CD4-positive, alpha-beta memory T cell (primary cell): ENCODE measurements around the gene COLQ. TPM values are rescaled to one million over a fixed set of nuclear protein-coding genes. Genes with fewer than 3 reads are reported as not detected.

ENCODE experiments used
- CTCF ChIA-PET: fragments of 350-600 bp; sonication (Branson Sonifier 250); formaldehyde crosslinking; loops from one replicate; lab custom pipeline; 2021; ENCODE audit warnings: inconsistent platforms; ENCODE audit not compliant: partially characterized antibody; lab: Charles Lee
- POLR2A ChIA-PET: fragments of 350-600 bp; sonication (Branson Sonifier 250); formaldehyde crosslinking; loops from one replicate; lab custom pipeline; 2021; ENCODE audit not compliant: partially characterized antibody; lab: Charles Lee
- DNase-seq, 5 donors: peaks; one replicate each; pipeline versions ENCODE4 v3.0.0 to v3.0.0-alpha.2; 2020 to 2022; ENCODE audit warnings: mixed read lengths in 1 of 5
- H3K27ac ChIP-seq: one replicate; pipeline ENCODE4 v1.7.0; 2013; ENCODE audit warnings: low read depth, low read length
- H3K27me3 ChIP-seq: 2 replicates; pipeline ENCODE4 v1.7.0; 2013; ENCODE audit warnings: mild to moderate bottlenecking, low read length, moderate library complexity; ENCODE audit not compliant: insufficient read depth
- H3K36me3 ChIP-seq: 2 replicates; pipeline ENCODE4 v1.7.0; 2013; ENCODE audit warnings: mild to moderate bottlenecking, low read length, moderate library complexity; ENCODE audit not compliant: insufficient read depth
- H3K4me1 ChIP-seq: 2 replicates; pipeline ENCODE4 v1.7.0; 2013; ENCODE audit warnings: mild to moderate bottlenecking, low read length, moderate library complexity; ENCODE audit not compliant: insufficient read depth
- H3K4me3 ChIP-seq, 2 donors: one replicate each; pipeline ENCODE4 v1.7.0; 2013; ENCODE audit warnings: low read length in 2 of 2, mild to moderate bottlenecking in 1 of 2
- H3K9me3 ChIP-seq, 2 donors: one replicate each; pipeline ENCODE4 v1.7.0; 2013; ENCODE audit warnings: low read length in 2 of 2, control low read depth in 1 of 2; ENCODE audit not compliant: control insufficient read depth in 1 of 2
- H3K27ac Mint-ChIP-seq, 7 donors: one replicate each; pipeline ENCODE4 v1.8.0; 2020 to 2021; ENCODE audit warnings: mixed read lengths in 7 of 7, mild to moderate bottlenecking in 6 of 7, inconsistent platforms in 3 of 7, moderate library complexity in 3 of 7
- H3K27me3 Mint-ChIP-seq, 2 donors: one replicate each; pipeline ENCODE4 v1.8.0; 2020 to 2021; ENCODE audit warnings: mixed read lengths in 2 of 2
- H3K36me3 Mint-ChIP-seq, 2 donors: one replicate each; pipeline ENCODE4 v1.8.0; 2020 to 2021; ENCODE audit warnings: mixed read lengths in 2 of 2, inconsistent platforms in 1 of 2, mild to moderate bottlenecking in 1 of 2
- H3K4me1 Mint-ChIP-seq, 4 donors: one replicate each; pipeline ENCODE4 v1.8.0; 2020 to 2021; ENCODE audit warnings: mixed read lengths in 4 of 4, mild to moderate bottlenecking in 1 of 4
- H3K4me3 Mint-ChIP-seq, 8 donors: one replicate each; pipeline ENCODE4 v1.8.0; 2020 to 2021; ENCODE audit warnings: mixed read lengths in 8 of 8, mild to moderate bottlenecking in 7 of 8, moderate library complexity in 6 of 8, inconsistent platforms in 3 of 8
- H3K9me3 Mint-ChIP-seq, 8 donors: one replicate each; pipeline ENCODE4 v1.8.0; 2020 to 2021; ENCODE audit warnings: mixed read lengths in 8 of 8, mild to moderate bottlenecking in 5 of 8, inconsistent platforms in 3 of 8, moderate library complexity in 1 of 8
- intact Hi-C: fragments of 100-400 bp; cut with micrococcal nuclease; formaldehyde crosslinking; loops from one replicate; pipeline ENCODE4 v1.15.1; 2023
- polyA plus RNA-seq, 2 donors: library from polyadenylated mRNA; unstranded; fragments of 300-500 nt; fragmentation: Illumina TruSeq; gene quantifications; one replicate each; pipeline ENCODE4 v1.2.3, GENCODE V29; 2021
- total RNA-seq, 2 experiments: library from RNA; stranded (reverse); gene quantifications; one replicate each; pipeline ENCODE4 v1.2.3, GENCODE V29; 2021

Gene COLQ
- total and polyA plus RNA-seq, 4 experiments from 2014 or later = 2.8 to 9.7 (median 6.2) TPM

DNA sequence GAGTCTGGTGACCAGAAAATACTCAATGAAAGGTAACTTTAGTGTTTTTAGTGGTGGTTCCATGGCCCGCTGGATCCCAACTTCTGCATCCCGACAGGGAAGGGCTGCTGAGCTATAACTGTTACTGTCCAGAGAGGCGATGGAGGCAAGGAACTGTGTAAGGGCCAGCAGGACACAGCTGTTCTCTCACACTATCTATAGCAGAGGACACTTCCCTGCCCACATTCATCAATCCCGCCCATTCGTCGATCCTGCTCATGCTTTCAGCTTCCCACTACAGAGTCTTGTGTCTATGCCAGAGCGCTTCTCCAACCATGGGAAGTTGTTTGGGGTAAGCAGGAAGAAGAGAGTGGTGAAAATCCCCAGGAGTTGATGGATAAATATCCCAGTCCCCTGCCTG lies 8.4 kb downstream of the COLQ start:
- Mint-ChIP-seq H3K36me3 (peaks cover 0 to 9% of the 10 kb centered on the region in 2 donors), H3K27ac (peak overlapping the region in 2 of 7 donors; percentile 49 to 51), H3K27me3 (no peaks in the 10 kb centered on the region), H3K4me1 (peaks cover 4 to 36% (median 20%) of the 10 kb centered on the region in 4 donors), H3K9me3 (no peaks in the 10 kb centered on the region), H3K4me3 (no peak overlapping the region)
- Histone ChIP-seq H3K27ac (no peak overlapping the region), H3K4me1 (no peaks in the 10 kb centered on the region), H3K36me3 (no peaks in the 10 kb centered on the region), H3K9me3 (no peaks in the 10 kb centered on the region), H3K4me3 (no peak overlapping the region), H3K27me3 (no peaks in the 10 kb centered on the region)
- no peak for DNase-seq
- POLR2A ChIA-PET = no interaction called here
- CTCF ChIA-PET = no interaction called here
- intact Hi-C loops = no loop called here

DNA sequence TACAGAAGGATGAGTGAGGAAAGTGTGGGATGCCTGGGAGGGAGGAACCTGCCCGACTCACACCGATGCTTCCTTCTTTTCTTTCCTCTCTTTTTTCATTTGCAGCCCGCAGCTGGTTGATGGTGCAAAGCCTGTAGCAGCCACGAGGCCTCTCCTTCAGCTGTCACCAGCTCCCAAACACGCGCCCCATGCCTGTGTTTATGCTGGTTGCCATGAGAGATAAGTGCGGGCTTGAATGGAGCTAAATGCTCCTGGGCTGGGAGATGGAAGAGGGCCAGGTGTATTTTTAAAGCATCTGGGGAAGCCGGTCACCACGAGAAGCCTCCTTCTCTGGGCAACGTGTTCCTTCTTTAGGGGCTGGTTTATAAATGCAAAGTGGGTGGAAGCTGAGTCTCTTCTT lies 9.3 kb downstream of the COLQ start:
- POLR2A ChIA-PET = no interaction called here
- intact Hi-C loops = no loop called here
- Mint-ChIP-seq H3K27me3 (no peaks in the 10 kb centered on the region), H3K27ac (peak overlapping the region in 1 of 7 donors; percentile 36), H3K4me1 (peaks cover 4 to 34% (median 20%) of the 10 kb centered on the region in 4 donors), H3K36me3 (peaks cover 0 to 9% of the 10 kb centered on the region in 2 donors), H3K4me3 (no peak overlapping the region), H3K9me3 (no peaks in the 10 kb centered on the region)
- CTCF ChIA-PET = no interaction called here
- DNase-seq = no peak
- H3K27me3 ChIP-seq = no peaks in the 10 kb centered on the region
- H3K4me3 ChIP-seq = no peak overlapping the region
- no peak overlapping the region for H3K27ac ChIP-seq
- no peaks in the 10 kb centered on the region for H3K4me1 ChIP-seq
- H3K36me3 ChIP-seq = no peaks in the 10 kb centered on the region
- H3K9me3 ChIP-seq = no peaks in the 10 kb centered on the region

DNA sequence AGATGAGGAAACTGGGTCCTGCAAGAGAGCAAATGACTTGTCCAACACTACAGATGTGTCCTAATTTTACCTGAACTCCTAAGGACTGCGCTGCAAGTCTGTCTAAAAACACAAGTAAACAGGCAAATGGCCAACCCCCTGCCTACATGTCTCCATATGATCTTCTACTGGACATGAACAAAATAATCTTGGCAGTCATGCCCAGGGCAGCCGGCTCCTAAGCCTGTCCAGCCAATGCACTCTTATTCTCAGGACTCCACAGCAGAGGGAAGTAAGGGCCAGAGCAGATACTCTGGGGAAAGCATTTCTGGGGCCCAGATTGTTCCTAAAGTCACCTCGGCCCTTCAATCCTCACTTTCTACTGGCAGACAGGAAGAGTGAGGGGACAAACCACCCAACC lies 10.3 kb downstream of the COLQ start:
- intact Hi-C loops = no loop called here
- Mint-ChIP-seq H3K27ac (peak overlapping the region in 3 of 7 donors; percentile 2 to 30 (median 16)), H3K36me3 (peaks cover 0 to 9% of the 10 kb centered on the region in 2 donors), H3K4me1 (peaks cover 4 to 38% (median 20%) of the 10 kb centered on the region in 4 donors), H3K27me3 (no peaks in the 10 kb centered on the region), H3K9me3 (no peaks in the 10 kb centered on the region), H3K4me3 (no peak overlapping the region)
- Histone ChIP-seq H3K9me3 (no peaks in the 10 kb centered on the region), H3K4me1 (no peaks in the 10 kb centered on the region), H3K36me3 (no peaks in the 10 kb centered on the region), H3K27ac (no peak overlapping the region), H3K4me3 (no peak overlapping the region), H3K27me3 (no peaks in the 10 kb centered on the region)
- DNase-seq = no peak
- POLR2A ChIA-PET = no interaction called here
- CTCF ChIA-PET = no interaction called here

DNA sequence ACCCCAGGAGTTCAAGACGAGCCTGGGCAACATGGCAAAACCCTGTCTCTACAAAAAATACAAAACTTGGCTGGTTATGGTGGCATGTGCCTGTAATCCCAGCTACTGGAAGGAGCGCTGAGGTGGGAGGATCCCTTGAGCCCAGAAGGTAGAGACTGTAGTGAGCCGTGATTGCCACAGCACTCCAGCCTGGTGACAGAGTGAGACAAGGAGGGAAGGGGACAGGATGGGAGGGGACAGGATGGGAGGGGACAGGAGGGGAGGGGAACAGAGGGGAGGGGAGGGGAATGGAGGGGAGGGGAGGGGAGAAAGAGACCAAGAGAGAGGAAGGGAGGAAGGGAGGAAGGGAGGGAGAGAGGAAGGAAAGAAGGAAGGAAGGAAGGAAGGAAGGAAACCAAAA lies 11.0 kb downstream of the COLQ start:
- intact Hi-C loops = no loop called here
- no peaks in the 10 kb centered on the region for H3K27me3 ChIP-seq
- H3K9me3 ChIP-seq = no peaks in the 10 kb centered on the region
- Mint-ChIP-seq H3K4me3 (peak overlapping the region in 1 of 8 donors; percentile 26), H3K9me3 (no peaks in the 10 kb centered on the region), H3K27ac (peak overlapping the region in 2 of 7 donors; percentile 10 to 30), H3K27me3 (no peaks in the 10 kb centered on the region), H3K36me3 (peaks cover 0 to 9% of the 10 kb centered on the region in 2 donors), H3K4me1 (peaks cover 4 to 44% (median 20%) of the 10 kb centered on the region in 4 donors)
- no peak for DNase-seq
- H3K4me3 ChIP-seq = no peak overlapping the region
- ChIA-PET POLR2A (no interaction called here), CTCF (no interaction called here)
- no peak overlapping the region for H3K27ac ChIP-seq
- no peaks in the 10 kb centered on the region for H3K4me1 ChIP-seq
- no peaks in the 10 kb centered on the region for H3K36me3 ChIP-seq

DNA sequence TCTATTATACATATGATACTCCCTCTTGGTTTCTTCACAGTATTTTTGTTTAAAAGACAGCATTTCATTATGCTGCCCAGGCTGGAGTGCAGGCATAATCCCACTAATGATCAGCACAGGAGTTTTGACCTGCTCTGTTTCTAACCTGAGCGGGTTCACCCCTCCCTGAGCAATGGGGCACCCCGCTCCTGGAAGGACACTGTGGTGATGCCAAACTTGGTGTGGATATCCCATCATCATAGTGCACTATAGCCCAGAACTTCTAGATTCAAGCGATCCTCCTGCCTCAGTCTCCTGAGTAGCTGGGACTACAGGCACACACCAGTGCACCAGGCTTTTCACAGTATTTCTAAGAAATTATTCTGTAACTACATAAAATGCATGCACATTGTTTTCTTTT lies 14.9 kb downstream of the COLQ start:
- Mint-ChIP-seq H3K36me3 (peaks cover 0 to 5% of the 10 kb centered on the region in 2 donors), H3K4me3 (no peak overlapping the region), H3K27ac (peak overlapping the region in 2 of 7 donors; percentile 6 to 50), H3K9me3 (no peaks in the 10 kb centered on the region), H3K4me1 (peaks cover 2 to 27% (median 10%) of the 10 kb centered on the region in 4 donors), H3K27me3 (no peaks in the 10 kb centered on the region)
- Histone ChIP-seq H3K27me3 (no peaks in the 10 kb centered on the region), H3K4me3 (no peak overlapping the region), H3K27ac (no peak overlapping the region), H3K4me1 (no peaks in the 10 kb centered on the region), H3K9me3 (no peaks in the 10 kb centered on the region), H3K36me3 (no peaks in the 10 kb centered on the region)
- DNase-seq = no peak
- ChIA-PET POLR2A (no interaction called here), CTCF (no interaction called here)
- intact Hi-C loops = no loop called here

DNA sequence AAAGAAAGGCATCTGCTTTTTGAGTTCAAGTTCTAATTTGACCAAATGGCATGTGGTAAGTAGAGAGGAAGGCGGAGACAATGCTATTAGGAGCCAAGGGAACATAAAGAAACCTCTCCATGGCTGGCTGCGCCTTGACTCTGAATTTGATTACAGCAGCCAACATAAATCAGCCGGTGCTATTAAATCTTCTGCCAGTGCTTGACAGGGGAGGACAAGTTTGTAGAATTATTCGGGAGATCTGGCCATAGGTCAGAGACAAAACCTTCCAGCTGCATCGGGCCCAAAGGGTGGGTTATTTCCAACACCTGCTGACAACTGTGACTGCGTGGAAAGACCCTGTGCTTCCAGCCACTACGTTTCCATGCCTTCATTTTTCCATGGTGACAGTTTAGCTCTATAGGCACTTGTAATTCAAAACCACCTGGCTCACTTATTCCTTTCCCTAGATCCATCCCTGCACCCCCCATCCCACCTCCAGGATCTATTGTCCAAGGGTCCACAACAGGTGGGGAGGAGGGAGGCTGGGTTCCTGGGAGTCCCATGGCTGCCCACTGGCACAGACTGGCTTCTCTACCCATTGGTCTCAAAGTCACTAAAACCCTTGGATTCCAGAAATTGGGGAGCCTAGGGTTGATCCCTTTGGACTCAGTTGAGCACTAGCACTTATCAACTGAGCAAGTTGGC lies 15.9 kb downstream of the COLQ start:
- intact Hi-C loops = no loop called here
- H3K27me3 ChIP-seq = no peaks in the 10 kb centered on the region
- no peaks in the 10 kb centered on the region for H3K36me3 ChIP-seq
- ChIA-PET POLR2A (no interaction called here), CTCF (no interaction called here)
- Mint-ChIP-seq H3K27ac (no peak overlapping the region), H3K27me3 (no peaks in the 10 kb centered on the region), H3K9me3 (no peaks in the 10 kb centered on the region), H3K4me1 (peaks cover 2 to 30% (median 8%) of the 10 kb centered on the region in 4 donors), H3K36me3 (no peaks in the 10 kb centered on the region), H3K4me3 (no peak overlapping the region)
- H3K27ac ChIP-seq = no peak overlapping the region
- no peak overlapping the region for H3K4me3 ChIP-seq
- DNase-seq = no peak
- H3K9me3 ChIP-seq = no peaks in the 10 kb centered on the region
- H3K4me1 ChIP-seq = peaks cover 3% of the 10 kb centered on the region

DNA sequence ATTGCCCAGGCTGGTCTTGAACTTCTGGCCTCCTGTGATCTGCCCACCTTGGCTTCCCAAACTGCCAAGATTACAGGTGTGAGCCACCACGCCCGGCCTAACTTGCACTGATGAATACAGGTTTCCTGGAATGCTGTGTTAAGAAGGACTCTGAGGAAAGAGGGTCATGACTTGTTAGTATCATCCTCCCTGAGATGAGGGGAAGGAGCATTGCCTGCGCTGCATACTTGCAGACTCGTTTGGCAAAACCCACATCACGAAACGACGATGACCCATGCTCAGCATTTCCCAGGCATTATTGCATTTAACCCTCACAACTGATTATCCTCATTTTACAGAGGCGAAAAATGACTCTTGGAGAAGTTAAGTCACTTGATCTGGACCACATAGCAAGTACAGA lies 18.9 kb downstream of the COLQ start:
- H3K4me1 ChIP-seq = peaks cover 13% of the 10 kb centered on the region
- intact Hi-C loops = no loop called here
- CTCF ChIA-PET = no interaction called here

More for the DNA sequence above, 18.9 kb downstream of the COLQ start:
- no peaks in the 10 kb centered on the region for H3K27me3 ChIP-seq
- no peak overlapping the region for H3K27ac ChIP-seq
- no peaks in the 10 kb centered on the region for H3K9me3 ChIP-seq
- Mint-ChIP-seq H3K9me3 (peaks cover 0 to 2% (median 0%) of the 10 kb centered on the region in 8 donors), H3K4me3 (no peak overlapping the region), H3K36me3 (no peaks in the 10 kb centered on the region), H3K4me1 (peaks cover 10 to 37% (median 17%) of the 10 kb centered on the region in 4 donors), H3K27ac (no peak overlapping the region), H3K27me3 (no peaks in the 10 kb centered on the region)
- DNase-seq = no peak
- no peak overlapping the region for H3K4me3 ChIP-seq
- POLR2A ChIA-PET = no interaction called here
- no peaks in the 10 kb centered on the region for H3K36me3 ChIP-seq
